ENCODE measurements around the gene CEND1.

CEND1 gene

DNA sequence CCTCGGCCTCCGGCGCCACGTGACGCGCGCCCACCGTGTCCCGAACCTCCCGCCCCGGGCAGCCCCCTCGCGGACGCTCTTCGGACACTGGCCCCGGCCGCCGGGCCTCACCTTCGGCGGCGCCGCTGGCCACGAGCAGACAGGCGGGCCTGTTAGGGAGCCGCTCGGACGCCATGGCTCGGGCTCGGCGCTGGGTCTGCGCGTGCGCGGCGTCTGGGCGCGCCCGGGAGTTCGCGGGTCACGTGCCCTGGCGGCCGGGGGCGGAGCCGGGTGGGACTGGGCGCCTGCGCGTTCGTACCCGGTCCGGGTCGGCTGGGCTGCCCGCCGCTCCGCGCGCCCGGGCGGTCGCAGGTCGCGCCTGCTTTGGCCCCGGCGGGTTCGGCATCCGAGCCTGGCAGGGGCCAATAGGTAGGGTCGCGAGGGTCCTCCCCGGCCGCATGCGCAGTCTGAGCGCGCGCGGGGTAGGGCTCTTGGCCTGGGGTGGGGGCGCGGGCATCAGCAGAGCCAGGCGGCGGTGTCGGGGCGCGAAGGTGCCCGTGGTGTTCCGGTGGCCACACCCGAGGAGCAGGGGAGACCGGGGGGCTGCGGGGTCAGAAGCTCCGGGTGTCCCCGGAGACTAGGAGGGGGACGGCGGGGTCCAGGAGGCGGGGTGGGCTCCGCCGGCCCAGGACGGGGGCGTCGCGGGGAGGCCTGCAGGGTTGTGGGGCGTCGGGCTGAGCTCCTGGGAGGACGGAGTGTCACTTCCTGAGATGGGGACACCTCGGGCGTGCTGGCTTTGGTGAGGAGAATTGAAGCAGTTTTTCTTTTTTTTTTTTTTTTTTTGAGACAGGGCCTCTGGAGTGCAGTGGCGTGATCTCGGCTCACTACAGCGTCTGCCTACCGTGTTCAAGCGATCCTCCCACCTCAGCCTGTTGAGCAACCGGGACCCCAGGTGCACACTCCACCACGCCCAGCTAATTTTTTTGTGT lies 12.3 kb downstream of the CEND1 start, which contains the start of gene GATD1:
GATD1 (minus strand) TSS at position 200 of the 968 bp plus-strand sequence; CDS start at position 175, 25 bp downstream.
- DNase-seq: peak; percentile 22

- DNase-seq: no peak
These were observed 13.2 kb downstream of the CEND1 start for GRCh38 chr11:776561-777287.

DNA sequence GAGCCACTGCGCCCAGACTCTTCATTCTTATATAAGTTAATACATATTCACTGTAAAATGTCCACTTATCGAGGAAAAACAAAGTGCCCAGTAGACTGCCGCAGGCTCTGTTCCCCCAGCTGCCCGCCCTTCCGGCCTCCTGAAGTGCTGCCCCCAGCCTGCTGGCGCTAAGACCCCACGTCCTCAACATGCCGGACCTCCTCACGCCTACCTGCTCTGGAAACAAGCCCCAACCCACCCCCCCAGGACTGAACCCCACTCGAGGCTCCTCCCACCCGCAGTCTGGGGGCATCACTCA lies 13.7 kb downstream of the CEND1 start:
- DNase-seq: no peak

DNA sequence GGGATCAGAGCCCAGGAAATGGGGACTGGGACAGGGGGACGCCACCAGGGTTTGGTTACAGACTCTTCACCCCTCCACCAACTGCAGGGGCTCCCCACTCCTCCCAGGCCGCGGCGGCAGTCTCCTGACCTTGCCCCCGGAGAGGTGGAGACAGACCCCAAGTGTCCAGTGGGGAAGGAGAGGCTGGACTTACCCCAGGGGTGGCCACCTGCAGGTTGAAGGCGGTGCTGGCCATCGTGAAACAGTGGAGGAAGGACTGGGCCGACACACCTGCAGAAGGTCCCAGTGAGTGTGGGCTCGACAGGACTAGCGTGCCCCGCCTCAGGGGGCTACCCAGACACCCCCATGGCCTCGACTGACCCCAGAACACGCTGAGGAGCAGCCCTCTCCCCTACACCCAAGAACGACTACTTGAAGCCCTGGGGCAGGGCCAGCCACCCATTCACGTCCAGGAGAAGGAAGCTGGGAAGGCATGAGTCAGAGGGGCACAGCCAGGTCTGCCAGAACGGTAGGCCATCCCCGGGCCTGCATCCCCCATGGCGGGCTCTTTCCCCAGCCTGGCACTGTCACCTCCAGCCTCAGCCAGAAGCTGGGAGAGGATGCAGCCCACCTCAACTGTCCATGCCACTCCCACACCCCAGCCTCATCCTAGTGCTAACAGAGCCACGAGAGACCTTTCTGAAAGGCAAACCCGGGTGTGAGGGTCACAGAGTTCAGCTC lies 14.9 kb downstream of the CEND1 start:
- DNase-seq: no peak

DNA sequence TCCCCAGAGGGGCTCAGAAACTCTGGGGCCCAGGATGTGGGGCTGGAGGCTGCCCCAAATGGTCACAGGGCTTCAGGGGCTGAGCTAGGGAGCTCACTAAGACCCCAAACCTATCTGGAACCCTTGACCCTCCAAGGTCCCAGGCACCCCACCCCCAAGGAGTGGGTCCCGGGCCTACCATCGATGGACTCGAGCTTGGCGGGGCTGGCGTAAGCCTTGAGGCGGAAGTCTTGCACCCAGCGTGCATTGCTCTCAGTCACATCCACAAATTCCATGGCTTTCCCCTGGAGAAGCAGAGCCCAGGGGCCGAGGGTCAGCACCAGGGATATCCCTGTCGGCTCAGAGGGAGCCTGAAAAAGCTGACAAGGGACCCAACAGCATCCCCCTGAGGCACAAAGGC lies 16.1 kb downstream of the CEND1 start:
- no peak for DNase-seq

- no peak for DNase-seq
These were observed 16.5 kb downstream of the CEND1 start for GRCh38 chr11:773425-773824.

DNA sequence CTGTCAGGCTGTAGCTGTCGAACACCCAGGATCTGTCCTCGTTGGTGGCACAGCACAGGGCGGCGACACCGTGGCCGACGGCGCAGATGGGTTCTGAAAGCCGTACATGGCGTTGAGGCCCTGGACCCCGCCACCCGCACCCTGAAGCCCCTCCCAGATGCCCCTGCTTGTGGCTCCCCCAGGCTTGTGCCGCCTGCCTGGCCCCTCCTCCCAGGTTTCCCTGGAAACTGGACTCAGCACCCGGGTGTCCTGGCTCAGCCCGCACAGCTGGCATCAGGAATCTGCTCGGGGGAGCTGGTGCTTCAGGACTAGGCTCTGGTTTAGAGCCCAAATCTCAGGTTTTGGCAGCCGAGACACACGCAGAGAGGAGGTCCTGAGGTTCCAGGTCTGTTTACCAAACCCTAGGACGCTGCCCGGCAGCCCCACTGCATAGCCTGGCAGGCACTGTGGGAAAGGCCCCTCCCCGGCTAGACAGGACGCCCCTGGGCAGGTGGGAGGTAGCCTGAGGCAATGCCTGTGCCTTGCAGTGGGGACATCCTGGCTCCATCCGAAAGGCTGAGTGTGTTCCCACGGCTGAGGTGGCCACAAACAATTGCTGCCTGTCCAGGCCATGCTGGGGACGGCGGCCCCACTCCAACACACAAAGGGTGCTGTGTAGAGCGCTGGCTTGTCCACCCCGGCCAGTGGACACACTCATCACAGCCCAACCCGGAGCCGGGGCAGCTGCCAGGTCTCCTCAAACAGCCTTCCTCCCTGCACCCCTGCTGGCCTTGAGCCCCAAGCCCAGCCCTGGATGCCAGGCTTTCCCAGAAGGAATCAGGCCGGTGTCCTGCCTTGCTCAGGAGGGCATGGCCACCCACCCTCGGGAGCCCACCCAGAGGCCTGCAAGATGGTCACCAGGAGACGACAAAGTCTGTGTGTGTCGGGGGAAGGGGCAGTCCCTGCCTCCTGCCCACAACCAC lies 17.2 kb downstream of the CEND1 start:
- DNase-seq: no peak

GRCh38 chr11:771617-772204 lies 18.2 kb downstream of the CEND1 start:
- no peak for DNase-seq

DNA sequence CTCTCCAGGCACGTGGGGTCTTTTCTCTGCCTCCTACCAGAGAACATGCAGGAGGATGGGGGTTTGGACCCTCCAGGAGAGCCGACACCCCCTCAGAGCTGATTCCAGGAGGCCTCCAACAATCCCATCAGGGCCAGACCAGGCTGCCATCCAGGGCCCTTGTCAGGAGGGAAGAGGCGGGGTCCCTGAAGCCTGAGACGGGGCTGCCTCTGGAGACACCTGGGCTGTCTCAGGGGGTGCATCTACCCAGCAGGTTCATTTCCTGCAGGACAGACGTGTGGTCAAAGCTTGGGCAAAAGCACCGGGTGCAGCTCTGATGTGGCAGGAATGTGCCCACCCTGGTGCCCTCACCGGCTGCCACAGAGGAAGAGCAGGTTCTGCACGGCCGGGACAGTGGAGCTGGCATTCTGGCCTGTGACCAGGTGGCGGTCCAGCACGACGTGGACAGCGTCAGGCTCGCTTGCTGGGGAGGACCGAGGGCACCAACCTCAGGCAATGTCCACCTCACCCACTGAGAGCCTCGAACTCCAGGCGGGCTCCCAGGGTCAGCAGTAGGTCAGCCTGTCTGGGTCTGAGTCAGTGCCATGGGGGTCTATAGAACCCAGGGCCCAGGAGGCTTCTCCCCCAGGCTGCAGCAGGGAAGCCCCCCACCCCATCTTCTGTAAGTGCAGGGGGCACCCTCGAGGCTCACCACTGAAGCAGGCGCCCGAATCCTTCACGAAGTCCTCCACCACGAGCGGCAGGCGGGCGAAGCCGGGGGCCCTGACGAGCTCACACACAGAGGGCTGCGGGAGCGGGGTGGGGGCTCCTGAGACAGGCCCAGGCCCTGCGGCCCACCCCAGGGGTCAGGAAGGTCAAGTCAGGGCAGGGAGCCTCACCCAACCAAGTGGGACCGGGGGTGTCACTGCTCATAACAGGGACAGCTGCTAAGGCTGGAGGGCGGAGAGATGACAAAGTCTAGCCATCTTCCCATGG lies 19.0 kb downstream of the CEND1 start:
- DNase-seq: no peak

GRCh38 chr11:769887-770641 lies 19.8 kb downstream of the CEND1 start:
- no peak for DNase-seq

DNA sequence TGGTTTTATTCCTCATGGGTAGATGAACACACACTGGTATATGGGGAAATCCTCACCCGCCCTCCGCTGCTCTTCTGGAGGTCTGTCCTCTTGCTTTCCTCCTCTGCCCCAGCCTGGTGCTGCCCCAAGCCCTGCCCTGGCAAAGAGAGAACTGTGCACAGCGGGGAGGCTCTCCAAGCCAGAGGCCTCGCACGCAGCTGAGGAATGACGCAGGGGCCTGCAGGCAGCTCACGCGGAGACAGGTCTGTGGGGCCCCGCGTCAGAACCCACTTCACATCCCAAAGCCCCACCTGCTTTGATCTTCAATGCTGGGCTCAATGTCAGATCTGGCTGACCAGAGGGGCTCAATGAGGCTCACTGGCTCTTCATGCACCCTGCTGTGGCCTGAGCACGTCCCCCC lies 22.7 kb downstream of the CEND1 start:
- no peak for DNase-seq

- no peak for DNase-seq
These were observed 23.0 kb downstream of the CEND1 start for GRCh38 chr11:766936-767210.

GRCh38 chr11:766106-766935 lies 23.6 kb downstream of the CEND1 start:
- DNase-seq: no peak

DNA sequence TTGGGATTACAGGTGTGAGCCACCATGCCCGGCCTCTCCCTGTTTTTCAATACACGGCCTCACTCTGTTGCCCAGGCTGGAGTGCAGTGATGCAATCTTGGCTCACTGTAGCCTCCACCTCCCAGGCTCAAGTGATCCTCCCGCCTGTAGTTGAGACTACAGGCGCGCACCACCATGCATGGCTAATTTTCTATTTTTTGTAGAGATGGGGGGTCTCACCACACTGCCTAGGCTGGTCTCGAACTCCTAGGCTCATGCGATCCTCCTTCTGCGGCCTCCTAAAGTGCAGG lies 24.1 kb downstream of the CEND1 start:
- DNase-seq: no peak

GRCh38 chr11:765025-765801 lies 24.7 kb downstream of the CEND1 start:
- DNase-seq: no peak

DNA sequence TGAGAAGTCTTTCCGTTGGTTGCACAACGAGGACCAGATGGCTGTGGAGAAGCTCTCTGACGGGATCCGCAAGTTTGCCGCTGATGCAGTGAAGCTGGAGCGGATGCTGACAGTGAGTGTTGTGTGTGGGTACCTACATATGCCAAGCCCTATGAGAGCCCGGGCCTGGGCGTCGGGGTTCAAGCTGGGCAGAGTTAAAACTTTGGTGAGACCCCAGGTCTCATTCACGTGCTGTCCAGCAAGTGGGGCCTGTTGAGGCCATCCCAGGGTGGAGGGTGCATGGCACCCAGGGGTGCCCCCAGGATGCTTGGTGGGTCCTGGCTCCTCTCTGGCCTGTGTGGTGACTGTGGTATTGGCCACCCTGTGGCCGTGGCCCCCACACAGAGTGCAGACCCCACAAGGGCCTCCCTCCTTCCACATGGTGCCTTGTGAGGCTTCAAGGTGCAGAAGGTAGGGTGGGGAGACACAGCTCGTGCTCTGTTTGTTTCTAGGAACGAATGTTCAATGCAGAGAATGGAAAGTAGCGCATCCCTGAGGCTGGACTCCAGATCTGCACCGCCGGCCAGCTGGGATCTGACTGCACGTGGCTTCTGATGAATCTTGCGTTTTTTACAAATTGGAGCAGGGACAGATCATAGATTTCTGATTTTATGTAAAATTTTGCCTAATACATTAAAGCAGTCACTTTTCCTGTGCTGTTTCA lies 25.4 kb downstream of the CEND1 start:
- DNase-seq: no peak

- no peak for DNase-seq
These were observed 26.2 kb downstream of the CEND1 start for GRCh38 chr11:763549-764321.
